Measurements from ENCODE around the gene NID2. TPM values are rescaled to one million over a fixed set of nuclear protein-coding genes. Genes with fewer than 3 reads are reported as not detected.

The NID2 gene
- total and polyA plus RNA-seq, 2 of the 4 experiments (the other 2 are of a cell fraction): 101 to 303 TPM

GRCh38 chr14:52079239-52079959, 10.5 kb upstream of the NID2 start:
- H3K9me1 ChIP-seq (ENCODE audit: insufficient read depth, low read length): peaks cover 24% of the 10 kb centered on the region
- H3K27ac ChIP-seq (ENCODE audit: insufficient read depth, low read length): peak overlapping the region; percentile 98
- H4K91ac ChIP-seq (ENCODE audit: insufficient read depth, low read depth, low read length): peak overlapping the region; percentile 93
- H3K36me3 ChIP-seq (ENCODE audit: control insufficient read depth, insufficient read depth, low read length): no peaks in the 10 kb centered on the region
- H2AK5ac ChIP-seq (ENCODE audit: low read depth, low read length): peak overlapping the region; percentile 99
- H2BK20ac ChIP-seq (ENCODE audit: low read depth, low read length): peak overlapping the region; percentile 97
- H4K8ac ChIP-seq (ENCODE audit: low read depth in 2 of 2, low read length in 2 of 2): peak overlapping the region; percentile 82 to 93
- no peak overlapping the region for H2AFZ ChIP-seq (replicated peaks; ENCODE audit: low read length, poor library complexity)
- ATAC-seq (ENCODE audit: low read depth) (no peak), DNase-seq (peak; percentile 71)
- H4K5ac ChIP-seq (ENCODE audit: low read depth, low read length): peak overlapping the region; percentile 96
- dilution Hi-C loops (cut with HindIII; ENCODE audit: low sequenced_read_pairs, unreplicated experiment) (no loop called here), intact Hi-C loops (cut with micrococcal nuclease) (no loop called here), in situ Hi-C loops (cut with MboI; ENCODE audit: low sequenced_read_pairs) (no loop called here)
- peak overlapping the region; percentile 97 for H3K18ac ChIP-seq (ENCODE audit: low read depth, low read length)
- TF ChIP-seq FOS (IDR thresholded peaks at IDR 0.05; ENCODE audit: low read depth, low read length): no peak
- no peak for TF ChIP-seq CHD1 (IDR thresholded peaks at IDR 0.05; ENCODE audit: low read depth, low read length)
- TF ChIP-seq NFE2L2 (IDR thresholded peaks at IDR 0.05; ENCODE audit: low read depth, low read length): no peak
- TF ChIP-seq MXI1 (IDR thresholded peaks at IDR 0.05; ENCODE audit: borderline replicate concordance, low read depth, low read length): no peak
- TF ChIP-seq USF2 (IDR thresholded peaks at IDR 0.05; ENCODE audit: low read depth, low read length): no peak
- TF ChIP-seq POLR2A (IDR thresholded peaks at IDR 0.05; ENCODE audit: low read depth, low read length): no peak
- no peak for TF ChIP-seq MAFK (IDR thresholded peaks at IDR 0.05; ENCODE audit: low read depth, low read length)
- no peak for TF ChIP-seq RCOR1 (IDR thresholded peaks at IDR 0.05; ENCODE audit: insufficient replicate concordance, low read length)
- no peak for TF ChIP-seq CTCF (conservative IDR thresholded peaks at IDR 0.05; ENCODE audit: low read depth, low read length)
- TF ChIP-seq BHLHE40 (IDR thresholded peaks at IDR 0.05; ENCODE audit: low read depth, low read length): no peak
- TF ChIP-seq CEBPB (IDR thresholded peaks at IDR 0.05; ENCODE audit: low read depth, low read length): no peak
- TF ChIP-seq MAZ (IDR thresholded peaks at IDR 0.05; ENCODE audit: borderline replicate concordance, low read depth, low read length): no peak
- H3K4me2 ChIP-seq (ENCODE audit: low read depth, low read length): peak overlapping the region; percentile 73
- ChIA-PET CTCF (interaction anchor here (2.8 kb wide), 1 partner anchor 8 kb away, joined by 19 read pairs; no protein-coding TSS in a partner anchor), POLR2A (ENCODE audit: unreplicated experiment) (interaction anchor here (2.7 kb wide), 1 partner anchor 10 kb away, joined by 14 read pairs; the partner anchor contains the start of gene NID2)
- H3K23ac ChIP-seq (ENCODE audit: low read depth, low read length): peak overlapping the region; percentile 97
- peak overlapping the region; percentile 85 for H3K56ac ChIP-seq (ENCODE audit: extremely low read depth, insufficient read depth, low read length)
- no peak overlapping the region for H3K4me3 ChIP-seq (ENCODE audit: insufficient read depth, low read depth, low read length)
- H3K27me3 ChIP-seq (ENCODE audit: control insufficient read depth, insufficient read depth, low read length): no peaks in the 10 kb centered on the region
- H3K4ac ChIP-seq (ENCODE audit: low read depth, low read length): peak overlapping the region; percentile 99
- peak overlapping the region; percentile 98 for H3K14ac ChIP-seq (replicated peaks; ENCODE audit: low read depth, low read length)
- no CpG with 5 or more reads among the region's 7 CpGs for WGBS, 2 experiments (ENCODE audit: extremely low coverage in 2 of 2, insufficient read length in 1 of 2)
- H4K20me1 ChIP-seq (ENCODE audit: insufficient read depth, low read length): no peaks in the 10 kb centered on the region
- peak overlapping the region; percentile 98 for H2BK5ac ChIP-seq (ENCODE audit: low read depth, low read length, poor library complexity, severe bottlenecking)
- peak overlapping the region; percentile 70 for H2AK9ac ChIP-seq (replicated peaks; ENCODE audit: low read depth, low read length, poor library complexity)
- H2BK15ac ChIP-seq (ENCODE audit: low read depth, low read length): peak overlapping the region; percentile 95
- no TSS peak for BruUV-seq (replicated peaks)
- H3K9ac ChIP-seq (ENCODE audit: low read depth, low read length): peak overlapping the region; percentile 63
- peaks cover 32% of the 10 kb centered on the region for H3K4me1 ChIP-seq (ENCODE audit: control insufficient read depth, insufficient read depth, low read length)
- peak overlapping the region; percentile 99 for H2BK120ac ChIP-seq (ENCODE audit: low read depth, low read length)
- H3K9me3 ChIP-seq (ENCODE audit: control insufficient read depth, insufficient read depth, low read length): peaks cover 1% of the 10 kb centered on the region; the same call in 1 of the 2 replicates
- peaks cover 0 to 25% of the 10 kb centered on the region in 2 experiments; a peak in 3 of 4 replicates for H3K79me1 ChIP-seq (ENCODE audit: low read depth in 1 of 2, low read length in 2 of 2)
